HepG2 (cell line): ENCODE results near the gene ITGB5. TPM values are rescaled to one million over a fixed set of nuclear protein-coding genes. Genes with fewer than 3 reads are reported as not detected.

ENCODE experiments used
- FOXC1 ChIP-seq: sonication (generic); formaldehyde crosslinking; IDR thresholded peaks from 2 replicates; pipeline ENCODE4 v1.8.0; 2022; ENCODE audit warnings: mild to moderate bottlenecking, missing genetic modification reagents, borderline replicate concordance
- HMGXB4 ChIP-seq, 2 experiments: sonication (generic) in 1 of 2; formaldehyde crosslinking in 1 of 2; IDR thresholded peaks; 2 replicates each; pipeline versions ENCODE4 v1.4.0 to v1.6.1; 2018 to 2020; ENCODE audit warnings: missing genetic modification reagents in 2 of 2, borderline replicate concordance in 1 of 2, low read depth in 1 of 2, mild to moderate bottlenecking in 1 of 2, missing biosample characterization in 1 of 2
- PAWR ChIP-seq: sonication (generic); formaldehyde crosslinking; IDR thresholded peaks from 2 replicates; pipeline ENCODE4 v1.4.0; 2020; ENCODE audit warnings: missing genetic modification reagents, mild to moderate bottlenecking, borderline replicate concordance
- ZBTB40 ChIP-seq, 2 experiments: fragments of 450-650 bp in 1 of 2; sonication (generic) in 1 of 2; formaldehyde crosslinking in 1 of 2; IDR thresholded peaks; 2 replicates each; pipeline versions ENCODE4 v1.6.1 to v1.8.0; 2016 to 2022; ENCODE audit warnings: antibody characterized with exemption in 1 of 2, mild to moderate bottlenecking in 1 of 2, missing genetic modification reagents in 1 of 2
- ZFP62 ChIP-seq: sonication (generic); formaldehyde crosslinking; IDR thresholded peaks from 2 replicates; pipeline ENCODE4 v1.4.0; 2020; ENCODE audit warnings: missing genetic modification reagents
- ZNF510 ChIP-seq: sonication (generic); formaldehyde crosslinking; IDR thresholded peaks from 2 replicates; pipeline ENCODE4 v1.4.0; 2020; ENCODE audit warnings: low read depth, mild to moderate bottlenecking, missing genetic modification reagents
- ZNF513 ChIP-seq: sonication (generic); formaldehyde crosslinking; conservative IDR thresholded peaks from 2 replicates; pipeline ENCODE4 v1.5.0; 2020; ENCODE audit warnings: missing genetic modification reagents
- ZNF562 ChIP-seq: sonication (generic); formaldehyde crosslinking; IDR thresholded peaks from 2 replicates; pipeline ENCODE4 v1.8.0; 2022; ENCODE audit warnings: missing genetic modification reagents, borderline replicate concordance
- ZNF792 ChIP-seq: IDR thresholded peaks from 2 replicates; pipeline ENCODE4 v1.6.1; 2016
- polyA plus RNA-seq, 8 experiments: library from polyadenylated mRNA; depleted of rRNA in 3 of 8; stranded (reverse) in 7 of 8; unstranded in 1 of 8; fragments of >200 nt; fragmentation: Illumina TruSeq in 4 of 8; extraction: Trizol in 4 of 8; gene quantifications; 2 replicates each; pipeline versions ENCODE4 v1.2.1 to v1.2.3, GENCODE V29; 2011 to 2016; ENCODE audit warnings: low read depth in 4 of 8, missing spikeins in 1 of 8, mixed read lengths in 1 of 8; ENCODE audit not compliant: insufficient read depth in 1 of 8
- total RNA-seq, 5 experiments: library from RNA; depleted of rRNA; stranded (reverse); fragments of >200 nt; fragmentation: Illumina TruSeq; extraction: Trizol; gene quantifications; 2 replicates each; pipeline ENCODE4 v1.2.3, GENCODE V29; 2016; ENCODE audit warnings: low read depth in 1 of 5

Gene ITGB5
- total and polyA plus RNA-seq, 2 of the 13 experiments (the other 11 are each of a cell fraction or from before 2014, with no cell fraction given) = 74.1 to 343 TPM

- TF ChIP-seq ZBTB40 (IDR thresholded peaks at IDR 0.05) (no peak), ZBTB40 (CRISPR knock-in tag; IDR thresholded peaks at IDR 0.05) (peak; percentile 74; the same call in 1 of the 2 replicates), ZNF510 (CRISPR knock-in tag) (no peak; the same call in 1 of the 2 replicates), ZNF792 (CRISPR knock-in tag) (no peak), HMGXB4 (CRISPR knock-in tag; IDR thresholded peaks at IDR 0.05; ENCODE audit: borderline replicate concordance in 1 of 2, low read depth in 1 of 2) (peak; percentile 46 to 64; a peak in 3 of 4 replicates), ZNF513 (no peak), FOXC1 (CRISPR knock-in tag) (peak; percentile 81; the same call in 1 of the 2 replicates), ZNF562 (CRISPR knock-in tag) (no peak), ZFP62 (0 out of 2 replicates have a peak, but pooled peaks have one; percentile 47), PAWR (CRISPR knock-in tag) (no peak)
Observed at GRCh38 chr3:124834723-124835718, 52.1 kb downstream of the ITGB5 start (continued).
